ENCODE results near the gene ATP5F1A.
"Not testable (repeated sequence)": the region's sequence is repeated elsewhere in the genome, so short reads cannot be mapped to it uniquely, and the experiment has no call there.

Gene ATP5F1A

DNA sequence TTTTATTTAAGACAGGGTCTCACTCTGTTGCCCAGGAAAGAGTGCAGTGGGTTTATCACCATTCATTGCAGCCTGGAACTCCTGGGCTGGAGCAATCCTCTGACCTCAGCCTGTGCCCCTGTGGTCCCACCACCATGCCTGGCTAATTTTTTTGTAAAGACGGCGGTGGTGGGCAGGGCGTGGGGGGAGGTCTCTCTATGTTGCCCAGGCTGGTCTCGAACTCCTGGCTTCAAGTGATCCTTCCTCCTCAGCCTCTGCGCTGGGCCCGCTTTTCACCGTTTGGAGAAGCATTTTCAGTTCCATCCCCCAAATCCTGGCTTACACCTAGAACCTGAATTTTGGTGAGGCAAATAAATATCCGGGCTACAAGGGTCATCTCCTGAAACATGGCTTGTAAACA lies 1.4 kb upstream of the ATP5F1A start:
- intact Hi-C loops (cut with DNase I; ENCODE audit: low total_unique reads) = no loop called here
- H3K27ac ChIP-seq = no peak overlapping the region
- no peaks in the 10 kb centered on the region for H3K27me3 ChIP-seq
- H3K4me3 ChIP-seq = no peak overlapping the region
- H3K9me3 ChIP-seq = no peaks in the 10 kb centered on the region
- peaks cover 0 to 2% (median under 1%) of the 10 kb centered on the region in 3 donors for H3K36me3 ChIP-seq
- DNase-seq = no peak
- H3K4me1 ChIP-seq = peaks cover 0 to 37% (median 19%) of the 10 kb centered on the region in 4 donors
- TF ChIP-seq, protein P1, sequence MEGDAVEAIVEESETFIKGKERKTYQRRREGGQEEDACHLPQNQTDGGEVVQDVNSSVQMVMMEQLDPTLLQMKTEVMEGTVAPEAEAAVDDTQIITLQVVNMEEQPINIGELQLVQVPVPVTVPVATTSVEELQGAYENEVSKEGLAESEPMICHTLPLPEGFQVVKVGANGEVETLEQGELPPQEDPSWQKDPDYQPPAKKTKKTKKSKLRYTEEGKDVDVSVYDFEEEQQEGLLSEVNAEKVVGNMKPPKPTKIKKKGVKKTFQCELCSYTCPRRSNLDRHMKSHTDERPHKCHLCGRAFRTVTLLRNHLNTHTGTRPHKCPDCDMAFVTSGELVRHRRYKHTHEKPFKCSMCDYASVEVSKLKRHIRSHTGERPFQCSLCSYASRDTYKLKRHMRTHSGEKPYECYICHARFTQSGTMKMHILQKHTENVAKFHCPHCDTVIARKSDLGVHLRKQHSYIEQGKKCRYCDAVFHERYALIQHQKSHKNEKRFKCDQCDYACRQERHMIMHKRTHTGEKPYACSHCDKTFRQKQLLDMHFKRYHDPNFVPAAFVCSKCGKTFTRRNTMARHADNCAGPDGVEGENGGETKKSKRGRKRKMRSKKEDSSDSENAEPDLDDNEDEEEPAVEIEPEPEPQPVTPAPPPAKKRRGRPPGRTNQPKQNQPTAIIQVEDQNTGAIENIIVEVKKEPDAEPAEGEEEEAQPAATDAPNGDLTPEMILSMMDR (IDR thresholded peaks at IDR 0.05) = no peak

DNA sequence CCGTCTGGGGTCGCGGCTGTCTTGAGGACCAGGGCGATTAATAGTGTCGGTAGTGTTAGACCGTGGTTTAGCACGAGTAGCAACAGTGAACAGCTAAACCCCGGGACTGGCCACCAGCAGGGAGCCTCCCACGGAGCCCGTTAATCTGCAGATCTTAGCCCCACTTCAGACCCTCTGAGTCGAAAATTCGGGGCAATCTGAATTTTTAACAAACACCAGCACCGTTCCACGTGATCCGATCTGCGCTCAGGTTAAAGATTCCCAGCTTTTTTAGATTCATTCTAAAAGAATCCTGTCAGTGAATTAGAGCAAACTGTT lies 479 bp upstream of the ATP5F1A start:
- Histone ChIP-seq H3K27me3 (no peaks in the 10 kb centered on the region), H3K36me3 (peaks cover 4 to 11% (median 7%) of the 10 kb centered on the region in 3 donors), H3K4me1 (peaks cover 0 to 41% (median 19%) of the 10 kb centered on the region in 4 donors), H3K9me3 (no peaks in the 10 kb centered on the region), H3K27ac (peak overlapping the region; percentile 81 to 88), H3K4me3 (peak overlapping the region; percentile 80 to 93)
- intact Hi-C loops (cut with DNase I; ENCODE audit: low total_unique reads) = no loop called here
- TF ChIP-seq, protein P1 (IDR thresholded peaks at IDR 0.05) = no peak
- no peak for DNase-seq

DNA sequence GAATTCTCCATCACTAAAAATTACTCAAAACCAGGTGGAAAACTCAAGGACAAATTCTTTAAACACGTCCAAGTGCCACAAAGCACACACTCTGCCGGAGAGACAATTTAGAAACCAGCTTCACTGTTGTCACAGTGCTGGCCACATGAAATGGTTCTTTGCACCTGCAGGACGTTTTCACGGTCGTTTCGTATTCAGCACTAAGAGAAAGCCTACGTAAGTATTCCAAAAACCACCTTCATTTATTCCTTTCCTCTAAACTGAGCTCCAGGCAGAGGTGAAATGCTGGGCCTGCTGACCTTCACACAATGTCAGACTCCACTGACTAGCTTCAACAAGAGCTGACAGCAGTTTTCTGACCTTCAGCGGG lies 680 bp downstream of the ATP5F1A start:
- intact Hi-C loops (cut with DNase I; ENCODE audit: low total_unique reads) = no loop called here
- H3K4me1 ChIP-seq = peaks cover 0 to 50% (median 19%) of the 10 kb centered on the region in 4 donors
- TF ChIP-seq, protein P1 (IDR thresholded peaks at IDR 0.05) = no peak

DNA sequence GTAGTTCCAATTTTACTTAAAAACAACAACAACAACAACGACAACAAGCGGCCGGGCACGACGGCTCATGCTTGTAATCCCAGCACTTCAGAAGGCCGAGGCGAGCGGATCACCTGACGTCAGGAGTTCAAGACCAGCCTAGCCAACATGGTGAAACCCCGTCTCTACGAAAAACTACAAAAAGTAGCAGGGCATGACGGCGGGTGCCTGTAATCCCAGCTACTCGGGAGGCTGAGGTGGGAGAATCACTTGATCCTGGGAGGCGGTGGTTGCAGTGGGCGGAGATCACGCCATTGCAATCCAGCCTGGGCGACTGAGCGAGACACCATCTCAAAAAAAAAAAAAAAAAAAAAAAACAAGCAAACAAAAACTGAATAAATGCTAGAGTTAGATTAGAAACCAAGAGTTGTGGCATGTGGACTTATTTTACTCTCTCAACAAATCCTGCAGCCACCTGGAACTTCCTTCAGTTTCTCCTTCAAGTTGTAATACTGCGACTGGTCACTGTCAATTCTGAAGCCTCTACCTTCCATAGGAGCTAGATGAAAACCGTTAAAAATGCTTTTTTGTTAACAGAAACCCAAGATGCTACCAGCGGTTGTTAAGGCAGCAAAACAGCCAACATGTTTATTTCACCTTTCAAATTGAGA lies 1.3 kb downstream of the ATP5F1A start:
- Histone ChIP-seq H3K27me3 (no peaks in the 10 kb centered on the region), H3K27ac (peak overlapping the region; percentile 81 to 88), H3K4me3 (peak overlapping the region; percentile 80 to 93), H3K9me3 (no peaks in the 10 kb centered on the region), H3K36me3 (peaks cover 17 to 29% (median 22%) of the 10 kb centered on the region in 3 donors), H3K4me1 (peaks cover 0 to 52% (median 19%) of the 10 kb centered on the region in 4 donors)
- no peak for DNase-seq
- TF ChIP-seq, protein P1 (IDR thresholded peaks at IDR 0.05) = no peak
- intact Hi-C loops (cut with DNase I; ENCODE audit: low total_unique reads) = no loop called here

More for the DNA sequence above, 680 bp downstream of the ATP5F1A start:
- H3K4me3 ChIP-seq = peak overlapping the region; percentile 80 to 93
- H3K27me3 ChIP-seq = no peaks in the 10 kb centered on the region
- H3K36me3 ChIP-seq = peaks cover 15 to 22% (median 17%) of the 10 kb centered on the region in 3 donors
- peak overlapping the region; percentile 81 to 88 for H3K27ac ChIP-seq
- no peak for DNase-seq
- H3K9me3 ChIP-seq = no peaks in the 10 kb centered on the region

DNA sequence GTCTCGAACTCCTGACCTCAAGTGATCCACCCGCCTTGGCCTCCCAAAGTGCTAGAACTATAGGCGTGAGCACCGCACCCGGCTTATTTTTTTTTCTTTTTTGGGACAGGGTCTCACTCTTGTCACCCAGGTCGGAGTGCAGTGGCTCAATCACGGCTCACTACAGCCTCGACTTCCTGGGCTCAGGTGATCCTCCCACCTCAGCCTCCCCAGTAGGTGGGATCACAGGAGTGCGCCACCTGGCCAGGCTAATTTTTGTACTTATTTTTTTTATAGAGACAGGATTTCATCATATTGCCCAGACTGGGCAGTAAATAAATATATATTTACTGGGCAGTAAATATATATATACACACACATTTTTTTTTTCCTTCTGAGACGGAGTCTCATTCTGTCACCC lies 2.6 kb downstream of the ATP5F1A start:
- Histone ChIP-seq H3K4me3 (no peak overlapping the region), H3K4me1 (peaks cover 0 to 55% (median 19%) of the 10 kb centered on the region in 4 donors), H3K27ac (no peak overlapping the region), H3K9me3 (no peaks in the 10 kb centered on the region), H3K36me3 (peaks cover 30 to 41% (median 34%) of the 10 kb centered on the region in 3 donors), H3K27me3 (no peaks in the 10 kb centered on the region)
- intact Hi-C loops (cut with DNase I; ENCODE audit: low total_unique reads) = no loop called here
- DNase-seq = no peak
- TF ChIP-seq, protein P1 (IDR thresholded peaks at IDR 0.05) = no peak

DNA sequence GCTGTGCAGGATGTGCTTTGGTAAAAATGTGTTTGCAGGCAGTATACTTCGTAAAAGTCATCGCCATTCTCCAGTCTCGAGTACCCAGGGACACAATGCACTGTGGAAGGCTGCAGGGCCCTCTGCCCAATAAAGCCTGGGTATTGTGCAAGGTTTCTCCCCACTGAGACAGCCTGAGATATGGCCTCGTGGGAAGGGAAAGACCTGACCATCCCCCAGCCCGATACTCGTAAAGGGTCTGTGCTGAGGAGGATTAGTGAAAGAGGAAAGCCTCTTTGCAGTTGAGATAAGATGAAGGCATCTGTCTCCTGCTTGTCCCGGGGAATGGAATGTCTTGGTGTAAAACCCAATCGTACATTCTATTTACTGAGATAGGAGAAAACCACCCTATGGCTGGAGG lies 9.6 kb downstream of the ATP5F1A start:
- H3K9me3 ChIP-seq; DNase-seq; H3K27ac ChIP-seq; H3K4me3 ChIP-seq; intact Hi-C loops (cut with DNase I; ENCODE audit: low total_unique reads); H3K27me3 ChIP-seq: not testable (repeated sequence)
- Histone ChIP-seq H3K36me3 (peaks cover 90 to 100% (median 99%) of the 10 kb centered on the region in 3 donors), H3K4me1 (peaks cover 0 to 13% (median 0%) of the 10 kb centered on the region in 4 donors)

Measured in tibial artery (tissue), 4 donors.